GM19452 (cell line): Measurements from ENCODE around the gene NMD3.
"Not testable (repeated sequence)": the region's sequence is repeated elsewhere in the genome, so short reads cannot be mapped to it uniquely, and the experiment has no call there.

Experiments used
- ATAC-seq: cut with Tn5 transposase; IDR thresholded peaks from one replicate; pipeline ENCODE4 v1.9.1; 2021; ENCODE audit not compliant: unreplicated experiment

The NMD3 gene

DNA sequence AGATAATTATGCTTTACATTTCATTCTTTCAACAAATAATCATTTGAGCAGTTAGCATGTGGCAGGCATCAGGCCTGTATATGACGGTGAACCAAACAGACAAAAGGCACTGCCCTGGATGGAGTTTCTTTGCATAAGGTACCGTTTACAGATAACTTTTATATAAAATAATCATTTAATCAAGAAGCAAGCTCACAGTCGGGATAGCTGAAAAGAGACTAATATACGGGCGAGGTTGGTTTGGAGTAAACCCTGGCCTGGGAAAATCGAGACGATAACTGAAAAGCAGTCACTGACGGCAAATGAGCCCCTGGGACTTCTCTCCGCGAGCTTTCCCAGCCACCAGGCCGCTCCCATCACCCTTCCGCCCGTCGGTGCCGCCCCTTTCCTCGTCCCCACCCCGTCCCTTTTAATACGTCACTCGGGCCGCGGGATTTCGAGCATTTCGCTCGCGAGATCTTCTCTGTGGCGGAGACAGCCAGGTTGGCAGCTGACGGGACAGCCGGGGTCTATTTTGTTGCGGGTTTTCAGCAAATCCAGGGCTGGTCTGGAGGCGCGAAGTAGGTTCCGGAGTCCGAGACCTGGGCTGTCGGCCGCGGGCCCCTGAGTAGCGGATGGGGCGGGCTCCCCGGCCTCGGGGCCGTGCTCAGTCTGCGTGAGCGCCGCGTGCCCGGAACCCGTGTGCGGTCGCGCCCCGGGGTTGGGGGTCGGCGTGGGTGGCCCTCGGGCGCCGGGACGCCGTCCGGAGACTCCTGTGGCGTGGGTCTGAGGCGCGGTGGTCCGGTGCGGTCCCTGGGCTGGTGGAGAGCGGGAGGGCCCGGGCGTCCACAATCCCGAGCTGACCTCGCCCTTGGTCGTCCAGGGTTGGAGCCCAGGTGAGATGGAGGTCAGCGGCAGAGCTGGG lies at the start of gene NMD3:
NMD3 (plus strand) TSS at position 462 of the 904 bp plus-strand sequence. CDS start 703 bp downstream, outside the sequence.
- ATAC-seq = peak; percentile 99

DNA sequence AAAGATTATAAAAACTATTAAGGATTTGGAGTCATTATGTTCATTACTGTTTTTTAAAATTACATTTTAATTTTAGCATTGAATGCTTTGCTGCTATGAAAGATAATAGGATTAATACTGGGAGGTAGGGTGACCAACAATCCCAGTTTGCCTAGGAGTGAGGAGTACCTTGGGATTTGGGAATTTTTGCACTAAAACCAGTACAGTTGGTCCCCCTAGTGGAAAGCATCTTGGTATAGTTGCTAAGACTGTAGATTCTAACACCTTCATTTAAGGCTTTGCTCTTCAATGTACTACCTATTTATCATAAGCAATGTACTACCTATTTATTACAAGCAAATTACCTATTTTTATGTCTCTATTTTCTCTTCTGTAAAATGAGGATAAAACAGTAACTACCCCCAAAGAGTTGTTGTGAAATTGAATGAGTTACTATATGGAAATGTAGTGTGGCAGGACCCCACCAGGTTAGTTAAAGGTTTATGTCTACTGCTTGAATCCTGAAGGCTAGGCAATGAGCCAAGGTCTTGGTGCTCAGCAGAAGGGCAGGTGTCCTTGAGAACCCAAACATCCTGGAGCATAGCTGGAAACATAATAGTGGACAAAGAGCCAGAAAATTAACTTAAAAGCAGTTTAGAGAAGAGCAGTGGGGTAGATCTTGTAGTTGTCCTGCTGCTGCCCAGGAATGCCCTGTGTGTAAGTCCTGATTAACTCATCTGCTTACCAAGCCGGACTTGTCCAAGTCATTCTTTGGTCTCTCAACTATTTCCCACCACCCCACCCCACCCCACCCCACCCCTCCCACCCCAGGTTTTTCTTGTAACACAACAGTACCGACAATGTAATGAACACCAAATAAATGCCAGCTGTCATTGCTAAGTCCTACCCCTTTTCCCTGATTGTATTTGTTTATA lies 49.2 kb upstream of the NMD3 start:
- ATAC-seq = no peak

DNA sequence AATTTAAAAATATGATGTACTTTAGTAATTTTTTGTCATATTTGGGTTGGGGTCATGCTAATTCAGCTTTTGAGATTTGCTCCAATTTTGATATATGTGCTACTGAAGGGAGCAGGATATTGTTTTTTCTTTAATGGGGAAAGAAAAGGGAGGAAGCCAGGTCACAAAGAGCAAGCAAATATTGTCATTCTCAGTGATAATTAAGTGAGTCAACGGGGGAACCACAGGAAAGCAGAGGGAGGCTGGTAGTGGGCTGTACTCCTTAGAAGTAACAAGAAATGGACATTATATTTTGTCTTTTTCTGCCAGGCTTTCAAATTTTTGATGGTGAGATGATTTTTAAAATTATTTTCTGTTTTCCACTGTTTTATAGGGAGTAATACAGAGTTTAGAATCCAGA lies 45.6 kb upstream of the NMD3 start:
- no peak for ATAC-seq

DNA sequence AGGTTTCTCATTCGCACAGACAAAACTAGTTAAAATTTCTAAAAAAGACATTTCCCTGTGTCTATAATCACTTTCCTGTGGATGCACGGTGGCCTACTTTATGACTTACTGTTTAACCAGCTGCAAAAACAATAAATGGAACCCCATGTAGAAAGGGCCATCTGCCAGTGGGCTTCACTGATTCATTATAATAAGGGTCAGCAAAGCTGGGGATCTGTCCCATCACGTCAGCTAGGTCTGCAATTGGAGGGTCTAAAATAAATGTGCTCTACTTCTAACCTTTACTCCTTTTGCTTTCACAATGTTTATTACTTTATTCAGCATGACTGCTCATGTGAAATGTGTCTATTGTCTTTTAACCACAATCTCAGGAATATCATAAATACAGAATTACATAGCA lies 43.1 kb upstream of the NMD3 start:
- ATAC-seq = no peak

DNA sequence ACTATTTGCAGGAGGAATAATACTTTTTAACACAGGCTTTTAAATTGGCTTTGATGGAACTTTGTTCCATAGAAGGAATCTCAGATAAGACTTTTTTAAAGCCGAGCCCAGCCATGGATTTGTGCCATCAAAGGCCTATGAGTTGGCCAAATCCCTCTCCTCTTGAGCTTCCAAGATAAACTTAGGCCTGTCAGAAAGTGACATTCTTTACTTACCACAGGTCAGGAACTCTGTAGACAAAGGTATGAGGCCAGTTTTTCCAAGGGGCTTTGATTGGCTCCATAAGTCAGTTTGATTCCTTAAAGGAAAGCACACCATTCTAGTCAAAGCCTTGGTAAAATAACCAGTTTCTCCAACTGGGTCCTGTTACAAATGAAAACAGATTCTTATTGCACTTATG lies 39.7 kb upstream of the NMD3 start:
- not testable (repeated sequence) for ATAC-seq

DNA sequence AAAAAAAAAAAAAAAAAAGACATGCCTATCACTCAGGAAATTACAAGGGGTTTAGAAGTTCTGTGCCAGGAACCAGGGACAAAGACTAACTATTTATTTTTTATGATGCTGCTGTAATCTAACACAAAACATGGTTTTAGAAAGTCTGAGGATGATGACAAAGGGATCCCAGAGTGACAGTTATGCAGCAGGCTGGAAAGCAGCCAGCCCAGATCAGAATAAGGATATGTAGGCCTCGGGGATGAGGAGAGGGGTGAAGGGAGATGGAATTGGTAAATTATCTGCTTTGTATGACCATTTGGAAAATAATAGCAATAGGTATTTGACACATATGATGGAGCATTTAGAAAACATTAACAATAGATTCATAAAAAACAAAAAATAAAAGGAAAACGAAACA lies 34.1 kb upstream of the NMD3 start:
- no peak for ATAC-seq

DNA sequence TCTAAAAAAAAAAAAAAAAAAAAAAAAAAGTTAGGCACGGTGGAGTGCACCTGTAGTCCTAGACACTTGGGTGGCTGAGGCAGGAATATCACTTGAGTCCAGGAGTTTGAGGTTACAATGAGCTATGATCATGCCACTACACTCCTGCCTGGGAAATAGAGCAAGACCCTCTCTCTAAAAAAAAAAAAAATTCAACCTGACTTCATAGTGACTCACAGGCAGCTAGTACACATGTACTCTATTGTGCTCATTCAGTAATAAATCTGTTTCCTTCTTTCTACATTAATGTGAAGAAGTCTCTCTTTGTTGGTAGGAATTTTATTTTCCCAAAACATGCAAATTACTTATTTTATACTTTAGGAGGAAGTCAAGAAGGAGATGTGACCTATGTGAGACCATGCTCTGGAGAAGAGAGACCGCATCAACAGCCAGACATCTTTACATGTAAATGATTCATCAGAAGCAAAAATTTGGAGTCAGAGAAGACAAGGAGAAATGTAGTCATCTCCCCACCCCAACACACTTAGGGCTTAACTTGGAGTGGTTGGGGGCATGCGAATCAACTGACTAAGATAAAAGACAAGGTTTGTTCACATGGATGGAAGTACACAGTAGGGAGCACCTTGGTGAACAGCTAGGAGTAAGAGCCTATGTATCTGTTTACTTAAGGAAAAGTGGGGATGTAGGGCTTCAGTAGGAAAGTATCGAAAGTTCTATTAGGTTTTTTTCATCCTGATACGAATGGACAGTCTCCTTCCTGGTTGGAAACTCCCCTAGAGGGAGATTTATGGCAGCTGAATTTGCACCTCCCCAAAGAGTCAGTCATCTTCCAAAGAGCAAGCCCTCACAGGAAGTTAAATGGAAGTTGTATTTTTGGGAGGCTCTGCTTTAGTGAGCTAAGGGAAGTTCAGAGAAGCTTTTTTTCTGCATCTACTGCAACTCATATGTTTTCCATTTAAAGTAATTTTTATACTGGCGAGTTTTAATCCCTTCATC lies 23.0 kb upstream of the NMD3 start:
- ATAC-seq = no peak

DNA sequence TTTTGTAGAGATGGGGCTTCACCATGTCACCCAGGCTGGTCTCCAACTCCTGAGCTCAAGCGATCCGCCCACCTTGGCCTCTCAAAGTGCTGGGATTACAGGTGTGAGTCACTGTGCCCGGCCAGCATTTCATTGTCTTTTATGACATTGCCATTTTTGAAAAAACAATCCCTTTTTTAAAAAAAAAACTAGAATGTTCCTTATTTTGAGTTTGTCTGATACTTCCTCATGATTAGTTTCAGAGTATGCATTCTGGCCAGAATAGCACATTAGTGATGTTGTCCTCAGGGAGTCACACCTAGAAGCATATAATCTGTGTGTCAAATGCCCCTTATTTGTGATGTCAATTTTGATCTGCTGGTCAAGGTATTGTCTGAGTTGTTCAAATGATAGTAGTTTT lies 21.2 kb upstream of the NMD3 start:
- no peak for ATAC-seq

DNA sequence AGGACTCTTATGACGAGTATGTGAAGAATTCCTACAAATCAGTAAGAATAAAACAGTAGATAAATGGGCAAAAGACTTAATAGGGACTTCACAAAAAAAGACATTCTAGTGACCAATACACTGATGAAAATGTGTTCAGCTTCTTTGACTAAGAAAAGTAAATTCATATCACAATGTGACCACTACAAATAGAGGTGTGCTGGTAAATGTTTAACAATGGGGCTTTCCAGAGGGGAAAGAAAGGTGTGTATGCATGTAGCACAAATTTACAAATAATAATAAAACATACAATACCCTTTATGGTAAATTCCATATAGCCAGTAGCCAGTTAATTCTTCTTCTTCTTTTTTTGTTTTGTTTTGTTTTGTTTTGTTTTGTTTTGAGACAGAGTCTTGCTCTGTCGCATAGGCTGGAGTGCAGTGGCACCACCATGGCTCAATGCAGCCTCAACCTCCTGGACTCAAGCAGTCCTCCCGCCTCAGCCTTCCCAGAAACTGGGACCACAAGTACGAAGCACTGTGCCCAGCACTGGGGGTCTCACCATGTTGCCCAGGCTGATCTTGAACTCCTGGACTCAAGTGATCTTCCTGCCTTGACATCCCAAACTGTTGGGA lies 17.5 kb upstream of the NMD3 start:
- ATAC-seq = peak; percentile 81

DNA sequence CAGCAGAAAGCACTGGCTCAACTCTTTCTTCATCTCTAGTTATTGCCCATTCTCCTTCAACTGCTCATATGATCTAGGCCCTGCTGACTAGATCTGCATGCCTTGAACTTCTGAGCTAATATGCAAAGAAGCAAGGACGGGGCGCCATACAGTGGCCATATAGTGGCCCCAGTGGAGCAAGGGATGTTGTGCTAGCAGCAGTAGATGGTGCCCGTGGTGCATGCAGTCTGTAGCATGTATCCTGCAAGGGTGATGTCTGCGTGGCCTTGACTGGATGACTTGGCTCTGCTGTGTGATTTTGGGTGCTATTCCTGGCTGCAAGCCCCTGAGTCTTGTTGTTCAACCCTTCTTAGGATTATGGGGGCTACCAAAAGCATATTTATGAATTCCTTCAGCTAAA lies 12.2 kb upstream of the NMD3 start:
- ATAC-seq = no peak

DNA sequence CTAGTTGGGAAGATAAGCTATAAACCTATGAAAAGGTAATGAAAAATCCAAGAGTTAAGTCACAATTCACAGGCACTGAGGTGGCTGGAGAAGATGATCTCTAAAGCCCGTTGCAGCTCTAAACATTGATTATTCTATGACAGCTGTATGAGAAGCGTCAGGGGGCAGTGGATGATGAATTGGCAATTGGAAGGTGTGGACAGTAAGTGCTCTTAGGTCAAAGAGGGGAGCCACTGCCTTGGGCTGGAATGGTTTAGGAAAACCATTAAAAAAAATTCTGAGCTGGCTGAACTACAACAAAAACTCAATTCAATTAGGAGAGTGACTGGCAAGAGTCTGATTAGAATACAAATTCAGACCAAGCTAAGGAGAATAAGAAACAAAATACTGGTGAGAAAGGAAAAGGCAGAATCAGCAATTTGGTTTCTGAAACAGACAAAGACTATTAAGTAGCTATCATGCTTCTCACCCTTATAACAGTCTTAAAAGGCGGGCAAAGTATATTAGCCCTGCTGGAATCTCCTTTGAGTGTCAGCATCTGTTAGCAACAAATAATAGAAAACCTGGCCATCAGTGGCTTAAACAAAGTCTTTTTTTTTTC lies 8.8 kb upstream of the NMD3 start:
- ATAC-seq = no peak

DNA sequence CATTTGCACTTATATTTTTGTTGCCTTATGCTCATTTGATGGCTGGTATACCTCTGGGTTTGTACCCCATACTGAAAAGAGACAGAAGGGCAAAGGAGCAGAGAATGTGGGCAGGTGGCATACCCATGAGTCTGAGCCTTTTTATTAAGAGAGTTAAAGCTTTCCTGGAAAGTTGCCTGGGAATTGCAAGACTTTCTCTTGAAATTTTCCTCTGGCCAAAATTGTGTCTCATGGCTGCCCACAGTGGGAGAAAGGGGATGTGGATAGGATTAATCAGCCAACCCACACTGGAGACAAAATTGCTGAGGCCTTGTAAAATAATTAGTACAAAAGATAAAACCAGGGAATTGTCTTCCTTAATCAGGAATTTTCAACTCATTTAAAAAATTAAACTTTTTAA lies 8.2 kb upstream of the NMD3 start:
- ATAC-seq = no peak

DNA sequence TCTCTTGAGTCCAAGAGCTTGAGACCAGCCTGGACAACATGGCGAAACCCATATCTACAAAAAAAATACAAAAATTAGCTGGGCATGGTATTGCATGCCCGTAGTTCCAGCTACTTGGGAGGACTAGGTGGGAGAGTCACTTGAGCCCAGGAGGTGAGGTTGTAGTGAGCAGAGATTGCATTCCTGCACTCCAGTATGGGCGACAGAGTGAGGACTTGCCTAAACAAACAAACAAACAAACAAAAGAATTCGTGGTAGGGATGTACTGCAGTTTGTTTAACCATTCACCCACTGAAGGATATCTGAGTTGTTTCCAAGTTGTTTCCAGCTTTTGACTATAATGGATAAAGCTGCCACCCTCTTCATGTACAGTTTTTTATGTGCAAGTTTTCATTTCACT lies 7.5 kb upstream of the NMD3 start:
- ATAC-seq = no peak

DNA sequence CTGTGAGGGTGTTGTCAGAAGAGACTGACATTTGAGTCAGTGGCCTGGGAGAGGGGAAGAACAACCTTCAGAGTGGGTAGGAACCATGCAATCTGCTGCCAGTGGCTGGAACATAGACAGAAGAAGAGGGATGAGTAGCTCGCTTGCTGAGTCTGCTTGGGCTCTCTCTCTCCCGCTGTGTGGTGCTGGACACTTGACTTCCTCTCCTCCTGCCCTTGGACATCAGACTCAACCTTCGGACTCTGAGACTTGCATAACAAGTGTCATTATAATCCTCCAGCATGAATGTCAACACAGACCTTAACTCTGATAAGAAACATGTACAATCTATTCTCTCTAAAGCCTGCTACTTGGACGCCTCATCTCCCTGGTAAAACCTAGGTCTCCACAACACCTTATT lies 5.9 kb upstream of the NMD3 start:
- no peak for ATAC-seq

DNA sequence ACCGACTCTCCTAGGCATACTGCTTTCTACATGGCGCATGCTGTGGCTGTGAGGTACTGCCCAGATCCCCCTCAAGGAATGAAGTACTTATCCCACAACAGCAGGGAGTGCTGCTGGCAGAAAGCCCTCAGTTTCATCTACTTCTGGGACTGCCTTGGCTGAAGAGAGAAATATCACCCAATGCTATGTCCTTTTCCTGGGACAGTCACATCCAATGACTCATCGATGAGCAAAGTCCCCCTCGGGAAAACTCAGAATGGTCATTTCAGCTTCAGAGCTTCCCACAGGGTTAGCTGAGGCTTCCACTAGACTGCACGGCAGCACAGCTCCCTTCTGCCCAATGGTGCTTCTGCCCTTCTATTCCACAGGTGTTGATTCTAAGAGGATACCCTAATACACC lies 3.6 kb upstream of the NMD3 start:
- ATAC-seq = no peak

DNA sequence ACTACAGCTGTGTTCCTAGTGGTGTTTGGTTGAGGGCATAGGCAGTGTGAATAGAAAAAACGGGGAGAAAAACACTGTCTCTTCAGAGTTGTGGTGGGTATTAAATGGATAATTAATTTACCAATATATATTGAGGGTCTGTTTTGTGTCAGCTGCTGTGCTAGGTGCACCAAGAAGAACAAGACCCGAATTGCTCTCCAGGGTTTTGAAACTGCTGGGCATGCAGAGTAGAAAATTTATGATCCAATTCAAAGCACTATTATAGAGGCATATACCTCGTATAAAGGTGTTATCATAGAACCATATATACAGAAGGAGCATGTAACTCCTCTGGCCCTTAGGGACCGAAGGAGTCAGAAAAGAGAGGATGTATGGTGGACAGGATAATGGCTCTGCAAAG lies 1.6 kb upstream of the NMD3 start:
- no peak for ATAC-seq

DNA sequence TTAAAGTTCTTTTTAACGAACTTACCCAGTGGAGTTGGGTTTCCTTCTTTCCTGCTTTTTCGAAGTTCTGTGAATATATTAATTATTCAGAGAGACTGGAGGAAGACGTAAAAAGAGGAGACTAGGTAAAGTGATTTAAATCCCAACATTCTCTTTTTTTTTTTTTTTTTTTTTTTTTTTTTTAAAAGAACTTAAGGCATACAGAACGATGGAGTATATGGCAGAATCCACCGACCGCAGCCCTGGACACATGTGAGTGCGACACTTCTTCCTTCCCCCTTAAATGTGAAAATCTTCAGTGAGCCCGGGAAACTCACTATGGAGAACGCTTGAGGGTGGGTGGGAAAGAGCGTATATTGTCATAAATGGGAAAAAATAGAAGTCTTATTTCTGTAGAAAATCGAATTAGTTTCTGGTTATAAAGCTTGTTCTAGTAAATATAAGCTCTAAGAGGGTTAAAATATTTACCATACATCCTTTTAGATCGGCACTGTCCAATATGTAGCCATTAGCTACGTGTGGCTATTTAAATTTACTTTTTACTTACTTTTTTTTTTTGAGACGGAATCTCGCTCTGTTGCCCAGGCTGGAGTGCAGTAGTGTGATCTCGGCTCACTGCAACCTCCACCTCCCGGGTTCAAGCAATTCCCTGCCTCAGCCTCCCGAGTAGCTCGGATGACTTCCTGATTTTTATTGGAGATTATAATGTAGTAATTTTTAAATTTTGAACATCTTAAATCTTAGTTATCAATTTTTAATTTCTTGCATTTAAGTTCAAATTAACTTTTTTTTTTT lies 892 bp downstream of the NMD3 start:
- no peak for ATAC-seq

DNA sequence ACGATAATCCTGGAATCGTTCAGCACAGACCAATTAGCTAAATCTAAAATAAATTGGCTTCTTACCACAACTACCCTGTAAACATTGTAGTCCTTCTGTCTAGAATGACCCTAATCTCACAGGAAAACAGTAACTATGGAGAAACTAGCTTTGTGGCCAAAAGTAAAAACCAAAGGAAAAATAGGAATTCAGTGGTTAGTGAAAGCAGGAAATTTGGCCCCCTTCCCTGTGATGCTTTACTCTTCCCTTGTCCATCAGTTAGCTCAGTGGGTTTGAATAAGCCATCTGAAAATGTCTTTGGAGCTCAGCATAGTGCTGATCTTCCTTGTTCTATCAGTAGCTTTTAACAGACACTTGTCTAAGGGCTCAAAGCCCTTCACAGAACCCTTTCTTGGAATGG lies 1.6 kb downstream of the NMD3 start:
- no peak for ATAC-seq

DNA sequence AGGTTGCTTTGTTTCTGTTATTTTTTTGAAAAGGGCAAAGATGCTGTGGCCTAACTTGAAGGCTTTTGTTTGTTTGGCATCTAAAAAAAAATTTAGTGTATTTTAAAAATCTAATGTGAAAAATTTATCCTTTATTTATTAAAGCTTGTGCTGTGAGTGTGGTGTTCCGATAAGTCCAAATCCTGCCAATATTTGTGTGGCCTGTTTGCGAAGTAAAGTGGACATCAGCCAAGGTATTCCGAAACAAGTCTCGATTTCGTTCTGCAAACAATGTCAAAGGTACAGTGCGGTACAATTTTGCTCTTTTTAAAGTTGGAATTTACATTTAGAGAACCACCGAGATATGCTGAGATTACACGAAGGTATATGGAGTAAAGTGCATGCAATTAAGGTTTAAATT lies 3.7 kb downstream of the NMD3 start:
- no peak for ATAC-seq
